Measurements from ENCODE around the gene SHTN1. TPM values are rescaled to one million over a fixed set of nuclear protein-coding genes. Genes with fewer than 3 reads are reported as not detected.

The SHTN1 gene, protein sequence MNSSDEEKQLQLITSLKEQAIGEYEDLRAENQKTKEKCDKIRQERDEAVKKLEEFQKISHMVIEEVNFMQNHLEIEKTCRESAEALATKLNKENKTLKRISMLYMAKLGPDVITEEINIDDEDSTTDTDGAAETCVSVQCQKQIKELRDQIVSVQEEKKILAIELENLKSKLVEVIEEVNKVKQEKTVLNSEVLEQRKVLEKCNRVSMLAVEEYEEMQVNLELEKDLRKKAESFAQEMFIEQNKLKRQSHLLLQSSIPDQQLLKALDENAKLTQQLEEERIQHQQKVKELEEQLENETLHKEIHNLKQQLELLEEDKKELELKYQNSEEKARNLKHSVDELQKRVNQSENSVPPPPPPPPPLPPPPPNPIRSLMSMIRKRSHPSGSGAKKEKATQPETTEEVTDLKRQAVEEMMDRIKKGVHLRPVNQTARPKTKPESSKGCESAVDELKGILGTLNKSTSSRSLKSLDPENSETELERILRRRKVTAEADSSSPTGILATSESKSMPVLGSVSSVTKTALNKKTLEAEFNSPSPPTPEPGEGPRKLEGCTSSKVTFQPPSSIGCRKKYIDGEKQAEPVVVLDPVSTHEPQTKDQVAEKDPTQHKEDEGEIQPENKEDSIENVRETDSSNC
- not detected for polyA plus RNA-seq (2012; ENCODE audit: low read depth, missing spikeins)

DNA sequence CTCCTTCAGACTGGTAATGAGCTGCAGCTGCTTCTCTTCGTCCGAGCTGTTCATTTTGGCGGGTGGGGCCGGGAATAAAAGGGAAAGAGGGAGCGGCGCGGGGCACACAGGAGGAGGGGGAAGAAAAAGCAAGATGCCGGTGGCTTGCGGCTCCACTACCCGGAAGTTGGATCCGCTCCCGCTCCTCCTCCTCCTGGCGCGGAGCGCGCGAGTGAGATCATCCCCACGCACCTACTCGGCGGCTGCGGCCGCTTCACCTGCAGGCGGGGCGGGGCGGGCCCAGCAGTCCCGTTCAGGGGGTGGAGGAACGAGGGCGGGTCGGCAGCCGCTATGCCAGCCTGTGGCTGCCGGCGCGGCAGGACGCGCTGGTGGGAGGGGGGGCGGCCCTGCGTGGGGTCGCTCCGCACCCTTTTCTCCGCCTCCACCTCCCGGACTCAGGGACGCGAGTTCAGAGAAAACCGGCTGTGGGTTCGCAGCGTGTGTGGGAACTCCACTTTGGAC lies at the start of gene SHTN1:
TSS of gene SHTN1 (minus strand) at position 162 of the 501 bp plus-strand sequence. CDS start at position 54, 108 bp downstream.
- TF ChIP-seq TAF1 (IDR thresholded peaks at IDR 0.05; ENCODE audit: low read depth, low read length) (no peak), POLR2A (IDR thresholded peaks at IDR 0.05; ENCODE audit: low read depth, low read length) (no peak), SPI1 (IDR thresholded peaks at IDR 0.05; ENCODE audit: low read depth, low read length) (no peak), POU2F2 (IDR thresholded peaks at IDR 0.05; ENCODE audit: low read depth, low read length) (no peak), PAX5 (IDR thresholded peaks at IDR 0.05; ENCODE audit: insufficient read depth, low read length, severe bottlenecking) (no peak), POLR2AphosphoS5 (IDR thresholded peaks at IDR 0.05; ENCODE audit: low read depth, low read length) (no peak)
- DNase-seq (ENCODE audit: insufficient read length, low spot score) (peak; percentile 18), FAIRE-seq (no peak)

DNA sequence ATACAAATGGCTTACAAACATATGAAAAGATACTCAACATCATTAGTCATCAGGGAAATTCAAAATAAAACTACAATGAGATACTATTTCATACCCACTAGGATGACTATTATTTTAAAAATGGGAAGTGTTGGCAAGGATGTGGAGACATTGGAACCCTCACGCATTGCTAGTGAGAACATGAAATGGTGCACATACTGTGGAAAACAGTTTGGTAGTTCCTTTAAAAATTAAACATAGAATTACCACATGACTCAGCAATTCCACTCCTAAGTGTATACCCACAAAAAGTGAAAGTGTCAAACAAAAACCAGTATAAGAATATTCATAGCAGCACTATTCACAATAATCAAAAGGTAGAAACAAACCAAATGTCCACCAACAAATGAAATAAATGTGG lies 48.5 kb upstream of the SHTN1 start:
- DNase-seq (ENCODE audit: insufficient read length, low spot score) (no peak), FAIRE-seq (no peak)
- TF ChIP-seq TAF1 (IDR thresholded peaks at IDR 0.05; ENCODE audit: low read depth, low read length) (no peak), POLR2AphosphoS5 (IDR thresholded peaks at IDR 0.05; ENCODE audit: low read depth, low read length) (no peak), PAX5 (IDR thresholded peaks at IDR 0.05; ENCODE audit: insufficient read depth, low read length, severe bottlenecking) (no peak), POLR2A (IDR thresholded peaks at IDR 0.05; ENCODE audit: low read depth, low read length) (no peak), SPI1 (IDR thresholded peaks at IDR 0.05; ENCODE audit: low read depth, low read length) (no peak)

DNA sequence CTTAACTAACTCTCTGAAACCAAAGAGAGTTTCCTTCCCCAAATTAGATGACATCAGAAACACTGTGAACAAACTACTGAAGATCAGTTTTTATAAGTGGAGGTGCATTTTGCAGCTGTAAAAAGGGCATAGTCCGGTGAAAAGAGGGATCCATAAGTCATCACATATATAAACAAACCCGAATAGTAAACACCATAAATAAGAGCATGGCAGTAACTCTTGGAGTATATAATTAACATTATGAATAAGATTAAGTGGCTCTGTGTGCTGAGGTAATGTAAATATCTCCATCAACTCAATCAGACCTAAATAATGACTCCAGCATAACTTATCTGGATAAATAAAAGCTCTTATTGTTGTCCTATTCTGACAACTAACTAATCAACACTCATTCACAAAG lies 43.0 kb upstream of the SHTN1 start:
- no peak for TF ChIP-seq SPI1 (IDR thresholded peaks at IDR 0.05; ENCODE audit: low read depth, low read length)
- no peak for TF ChIP-seq POLR2A (IDR thresholded peaks at IDR 0.05; ENCODE audit: low read depth, low read length)
- no peak for TF ChIP-seq POU2F2 (IDR thresholded peaks at IDR 0.05; ENCODE audit: low read depth, low read length)
- no peak for TF ChIP-seq TAF1 (IDR thresholded peaks at IDR 0.05; ENCODE audit: low read depth, low read length)
- TF ChIP-seq PAX5 (IDR thresholded peaks at IDR 0.05; ENCODE audit: insufficient read depth, low read length, severe bottlenecking) = no peak
- no peak for TF ChIP-seq POLR2AphosphoS5 (IDR thresholded peaks at IDR 0.05; ENCODE audit: low read depth, low read length)
- no peak for FAIRE-seq
- DNase-seq (ENCODE audit: insufficient read length, low spot score) = no peak

DNA sequence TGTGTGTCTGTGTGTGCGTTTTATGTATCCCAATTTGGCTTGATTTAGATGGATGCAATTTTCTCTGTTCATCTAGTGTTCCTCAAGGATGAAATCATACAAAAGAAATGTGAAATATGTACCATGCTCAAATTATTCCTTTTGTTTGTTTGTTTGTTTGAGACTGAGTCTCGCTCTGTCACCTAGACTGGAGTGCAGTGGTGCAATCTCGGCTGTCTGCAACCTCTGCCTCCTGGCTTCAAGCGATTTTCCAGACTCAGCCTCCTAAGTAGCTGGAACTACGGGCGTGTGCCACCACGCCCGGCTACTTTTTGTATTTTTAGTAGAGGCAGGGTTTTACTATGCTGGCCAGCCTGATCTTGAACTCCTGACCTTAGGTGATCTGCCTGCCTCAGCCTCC lies 11.3 kb upstream of the SHTN1 start:
- FAIRE-seq = no peak
- DNase-seq (ENCODE audit: insufficient read length, low spot score) = no peak
- no peak for TF ChIP-seq TAF1 (IDR thresholded peaks at IDR 0.05; ENCODE audit: low read depth, low read length)
- no peak for TF ChIP-seq SPI1 (IDR thresholded peaks at IDR 0.05; ENCODE audit: low read depth, low read length)
- TF ChIP-seq POLR2AphosphoS5 (IDR thresholded peaks at IDR 0.05; ENCODE audit: low read depth, low read length) = no peak
- no peak for TF ChIP-seq POLR2A (IDR thresholded peaks at IDR 0.05; ENCODE audit: low read depth, low read length)
- no peak for TF ChIP-seq PAX5 (IDR thresholded peaks at IDR 0.05; ENCODE audit: insufficient read depth, low read length, severe bottlenecking)
- no peak for TF ChIP-seq POU2F2 (IDR thresholded peaks at IDR 0.05; ENCODE audit: low read depth, low read length)

DNA sequence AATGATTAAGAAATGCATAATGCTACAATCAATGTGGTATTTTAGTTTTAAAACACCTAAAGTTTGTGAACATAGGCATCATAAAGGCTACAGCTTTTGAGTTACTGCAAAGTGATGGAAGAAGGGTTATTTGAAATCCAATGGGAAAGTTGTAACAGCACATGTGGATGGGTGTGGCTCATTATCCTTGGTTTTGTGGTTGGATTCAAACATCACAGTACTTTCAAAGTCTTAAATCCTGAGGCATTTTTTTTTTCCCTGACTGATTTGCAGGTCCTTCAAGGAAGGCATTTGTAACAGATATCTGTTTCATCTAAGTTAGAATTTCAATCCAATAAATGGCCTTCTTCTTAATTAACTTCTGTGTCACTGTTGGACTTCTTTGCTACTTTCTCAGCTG lies 9.8 kb upstream of the SHTN1 start:
- no peak for TF ChIP-seq POU2F2 (IDR thresholded peaks at IDR 0.05; ENCODE audit: low read depth, low read length)
- TF ChIP-seq TAF1 (IDR thresholded peaks at IDR 0.05; ENCODE audit: low read depth, low read length) = no peak
- TF ChIP-seq PAX5 (IDR thresholded peaks at IDR 0.05; ENCODE audit: insufficient read depth, low read length, severe bottlenecking) = no peak
- no peak for TF ChIP-seq SPI1 (IDR thresholded peaks at IDR 0.05; ENCODE audit: low read depth, low read length)
- TF ChIP-seq POLR2AphosphoS5 (IDR thresholded peaks at IDR 0.05; ENCODE audit: low read depth, low read length) = no peak
- TF ChIP-seq POLR2A (IDR thresholded peaks at IDR 0.05; ENCODE audit: low read depth, low read length) = no peak
- no peak for FAIRE-seq
- no peak for DNase-seq (ENCODE audit: insufficient read length, low spot score)

DNA sequence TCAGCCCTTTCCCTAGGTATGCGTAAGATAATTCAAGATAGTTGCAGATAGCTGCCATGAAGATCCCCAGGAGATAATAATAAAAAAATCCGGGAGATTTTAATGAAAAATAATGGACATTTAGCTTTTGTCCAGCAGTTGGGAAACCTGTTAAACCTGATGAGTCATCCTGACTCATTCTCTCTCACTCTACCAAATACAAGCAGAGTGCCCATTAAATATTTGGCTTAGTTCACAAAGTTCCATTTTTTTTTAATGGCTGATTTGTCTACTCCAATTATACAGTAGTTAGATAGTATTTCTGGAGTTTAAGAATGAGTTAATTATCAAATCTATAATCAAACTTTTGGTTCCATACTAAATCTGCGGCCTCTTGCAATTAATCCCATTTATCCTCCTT lies 2.1 kb upstream of the SHTN1 start:
- no peak for TF ChIP-seq POLR2A (IDR thresholded peaks at IDR 0.05; ENCODE audit: low read depth, low read length)
- FAIRE-seq = no peak
- DNase-seq (ENCODE audit: insufficient read length, low spot score) = no peak

DNA sequence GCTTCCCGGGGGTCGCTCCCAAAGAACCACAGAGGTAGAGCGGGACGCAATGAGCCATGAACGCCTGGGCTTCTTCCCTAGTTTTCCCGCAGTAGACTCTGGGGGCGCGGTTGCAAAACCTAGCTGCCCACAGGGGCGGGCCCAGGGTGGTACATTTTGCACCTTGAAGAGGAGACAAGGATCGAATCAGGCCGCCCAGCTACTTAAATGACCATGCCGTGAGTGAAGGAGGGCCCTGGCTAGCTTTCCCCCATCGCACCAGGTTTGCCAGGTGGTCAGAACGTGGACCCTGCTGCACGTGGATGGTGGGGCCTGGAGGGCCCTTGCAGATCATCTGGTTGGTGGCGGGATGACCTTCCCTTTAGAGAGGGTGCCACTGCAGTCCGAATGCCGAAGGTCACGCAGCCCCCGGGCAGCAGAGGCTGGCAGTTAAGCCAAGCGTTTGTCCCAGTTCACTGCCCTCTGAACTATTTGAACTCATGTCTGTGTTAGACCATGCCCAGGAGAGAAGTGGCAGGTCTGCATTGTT lies 604 bp upstream of the SHTN1 start:
- FAIRE-seq (peak; percentile 9), DNase-seq (ENCODE audit: insufficient read length, low spot score) (no peak)
- TF ChIP-seq POLR2A (IDR thresholded peaks at IDR 0.05; ENCODE audit: low read depth, low read length) = no peak
- TF ChIP-seq POU2F2 (IDR thresholded peaks at IDR 0.05; ENCODE audit: low read depth, low read length) = no peak
- TF ChIP-seq SPI1 (IDR thresholded peaks at IDR 0.05; ENCODE audit: low read depth, low read length) = no peak
- TF ChIP-seq PAX5 (IDR thresholded peaks at IDR 0.05; ENCODE audit: insufficient read depth, low read length, severe bottlenecking) = no peak

DNA sequence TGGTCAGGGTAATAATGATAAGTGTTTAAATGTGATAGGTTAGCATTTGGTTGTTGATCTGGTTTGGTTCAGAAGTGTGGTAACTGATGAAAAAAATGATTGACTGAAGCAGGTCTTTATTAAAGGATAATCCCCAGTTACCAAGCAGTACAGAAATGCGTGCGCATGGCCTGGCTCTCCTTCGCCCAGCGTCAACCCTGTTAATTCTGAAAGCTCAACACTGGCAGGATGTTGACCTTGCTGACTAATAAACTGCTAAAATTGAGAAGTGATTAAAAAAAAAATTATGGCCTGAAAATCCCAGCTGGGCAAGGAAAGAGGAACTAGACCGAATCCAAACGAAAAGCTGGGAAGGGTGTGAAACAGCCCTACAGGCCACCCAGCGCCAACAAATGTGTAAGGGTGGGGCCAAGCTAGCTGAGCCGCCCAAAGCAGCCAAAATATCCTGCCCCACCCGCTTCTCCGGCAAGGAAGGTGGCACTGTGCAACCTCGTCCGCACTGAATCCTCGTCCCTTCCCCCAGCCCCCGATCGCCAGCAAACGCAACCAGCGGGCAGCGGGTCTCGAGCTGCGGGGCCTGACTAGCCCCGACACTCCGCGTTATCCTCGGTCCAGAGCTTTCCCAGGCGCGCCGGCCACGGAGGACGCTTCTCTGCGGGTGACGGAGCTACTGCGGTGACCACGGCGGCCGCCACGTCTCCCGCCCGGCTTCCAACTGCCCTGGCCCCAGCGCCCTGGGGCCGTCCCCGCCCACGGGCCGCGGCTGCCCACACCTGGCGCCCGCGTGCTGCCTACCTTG lies 561 bp downstream of the SHTN1 start:
- TF ChIP-seq POU2F2 (IDR thresholded peaks at IDR 0.05; ENCODE audit: low read depth, low read length) (no peak), SPI1 (IDR thresholded peaks at IDR 0.05; ENCODE audit: low read depth, low read length) (no peak), POLR2A (IDR thresholded peaks at IDR 0.05; ENCODE audit: low read depth, low read length) (no peak), POLR2AphosphoS5 (IDR thresholded peaks at IDR 0.05; ENCODE audit: low read depth, low read length) (no peak), TAF1 (IDR thresholded peaks at IDR 0.05; ENCODE audit: low read depth, low read length) (no peak), PAX5 (IDR thresholded peaks at IDR 0.05; ENCODE audit: insufficient read depth, low read length, severe bottlenecking) (no peak)
- DNase-seq (ENCODE audit: insufficient read length, low spot score) (peak; percentile 16), FAIRE-seq (no peak)

DNA sequence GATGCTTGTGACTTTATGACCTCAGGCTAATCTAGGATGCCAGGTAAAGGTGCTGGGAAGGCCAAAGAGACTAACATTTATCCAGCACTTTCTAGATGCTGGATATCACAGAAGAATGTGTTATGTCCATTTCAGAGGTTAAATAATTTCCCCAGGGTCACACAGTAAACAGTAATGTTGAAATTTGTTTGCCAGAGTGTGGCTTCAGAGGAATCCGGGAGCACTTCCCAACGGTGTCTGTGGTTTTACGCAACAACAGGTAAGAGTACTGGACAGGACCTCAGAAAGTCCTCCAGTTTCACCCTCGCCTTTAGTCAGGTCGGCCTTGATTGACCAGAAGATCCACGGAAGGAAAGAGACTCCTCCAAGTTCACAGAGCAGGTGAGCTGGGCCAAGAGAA lies 1.7 kb downstream of the SHTN1 start:
- FAIRE-seq (no peak), DNase-seq (ENCODE audit: insufficient read length, low spot score) (no peak)
- TF ChIP-seq POU2F2 (IDR thresholded peaks at IDR 0.05; ENCODE audit: low read depth, low read length) = no peak
- no peak for TF ChIP-seq POLR2A (IDR thresholded peaks at IDR 0.05; ENCODE audit: low read depth, low read length)
- TF ChIP-seq SPI1 (IDR thresholded peaks at IDR 0.05; ENCODE audit: low read depth, low read length) = no peak
- no peak for TF ChIP-seq POLR2AphosphoS5 (IDR thresholded peaks at IDR 0.05; ENCODE audit: low read depth, low read length)
- no peak for TF ChIP-seq PAX5 (IDR thresholded peaks at IDR 0.05; ENCODE audit: insufficient read depth, low read length, severe bottlenecking)
- no peak for TF ChIP-seq TAF1 (IDR thresholded peaks at IDR 0.05; ENCODE audit: low read depth, low read length)

Data from GM12891 (cell line).